GM06990 (cell line): ENCODE measurements around the gene MSGN1.

Experiments used
- DNase-seq: peaks from one replicate; pipeline ENCODE4 v3.0.0-alpha.2; 2011; ENCODE audit not compliant: insufficient read length; ENCODE audit errors: extremely low read depth
- H3K27me3 ChIP-seq: replicated peaks from 2 replicates; pipeline ENCODE4 v1.6.0; 2011; ENCODE audit warnings: low read length; ENCODE audit not compliant: control insufficient read depth, insufficient read depth
- H3K36me3 ChIP-seq: 2 replicates; pipeline ENCODE4 v1.5.1; 2011; ENCODE audit warnings: low read length; ENCODE audit not compliant: control insufficient read depth, insufficient read depth
- H3K4me3 ChIP-seq: replicated peaks from 2 replicates; pipeline ENCODE4 v1.5.1; 2011; ENCODE audit warnings: low read depth, mild to moderate bottlenecking, control low read depth, low read length
- TF ChIP-seq, protein P1 (sequence below): IDR thresholded peaks from 2 replicates; pipeline ENCODE4 v1.5.1; 2011; ENCODE audit warnings: low read length, control low read depth, mild to moderate bottlenecking, inconsistent platforms; ENCODE audit not compliant: insufficient read depth, poor library complexity, severe bottlenecking

Gene MSGN1

DNA sequence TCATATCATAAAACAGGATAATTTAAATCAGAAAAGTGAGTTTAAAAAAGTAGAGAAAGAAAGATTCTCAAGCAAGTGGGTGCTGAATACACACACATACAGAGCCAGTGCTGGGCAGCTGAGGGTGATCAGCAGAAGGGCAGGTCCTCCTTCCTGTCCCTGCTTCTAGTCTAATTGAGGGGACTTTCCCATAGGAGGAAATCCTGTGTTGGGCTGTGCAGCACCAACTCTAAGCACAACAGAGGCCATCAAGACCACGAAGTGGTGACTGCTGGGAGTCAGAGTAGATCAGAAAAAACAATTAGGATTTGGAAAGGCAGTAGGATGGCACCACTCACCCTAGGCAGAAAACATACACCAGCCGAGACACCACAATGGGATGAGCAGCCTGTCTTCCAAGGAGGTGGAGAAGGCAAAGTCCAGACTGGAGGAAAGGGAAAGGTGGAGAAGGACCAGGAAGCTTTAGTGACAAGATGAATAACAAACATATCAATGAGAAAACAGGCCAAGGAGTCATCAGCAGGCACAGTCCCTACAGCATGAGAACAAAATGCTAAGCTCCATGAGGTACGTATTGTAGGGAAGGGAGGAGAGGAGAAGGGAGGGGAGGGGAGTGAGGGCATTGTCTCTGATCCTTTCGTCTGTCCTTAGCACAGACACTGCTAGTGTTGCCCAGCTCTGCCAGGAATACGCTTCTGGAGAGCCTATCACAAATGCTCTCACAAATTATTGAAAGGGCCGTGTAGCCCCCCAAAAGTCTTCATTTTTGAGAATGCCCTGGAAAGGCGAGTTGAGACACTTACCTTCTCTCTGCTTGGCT is 16.7 kb upstream of the MSGN1 start:
- Histone ChIP-seq H3K27me3 (no peaks in the 10 kb centered on the region), H3K4me3 (no peak overlapping the region), H3K36me3 (no peaks in the 10 kb centered on the region)
- TF ChIP-seq, protein P1, sequence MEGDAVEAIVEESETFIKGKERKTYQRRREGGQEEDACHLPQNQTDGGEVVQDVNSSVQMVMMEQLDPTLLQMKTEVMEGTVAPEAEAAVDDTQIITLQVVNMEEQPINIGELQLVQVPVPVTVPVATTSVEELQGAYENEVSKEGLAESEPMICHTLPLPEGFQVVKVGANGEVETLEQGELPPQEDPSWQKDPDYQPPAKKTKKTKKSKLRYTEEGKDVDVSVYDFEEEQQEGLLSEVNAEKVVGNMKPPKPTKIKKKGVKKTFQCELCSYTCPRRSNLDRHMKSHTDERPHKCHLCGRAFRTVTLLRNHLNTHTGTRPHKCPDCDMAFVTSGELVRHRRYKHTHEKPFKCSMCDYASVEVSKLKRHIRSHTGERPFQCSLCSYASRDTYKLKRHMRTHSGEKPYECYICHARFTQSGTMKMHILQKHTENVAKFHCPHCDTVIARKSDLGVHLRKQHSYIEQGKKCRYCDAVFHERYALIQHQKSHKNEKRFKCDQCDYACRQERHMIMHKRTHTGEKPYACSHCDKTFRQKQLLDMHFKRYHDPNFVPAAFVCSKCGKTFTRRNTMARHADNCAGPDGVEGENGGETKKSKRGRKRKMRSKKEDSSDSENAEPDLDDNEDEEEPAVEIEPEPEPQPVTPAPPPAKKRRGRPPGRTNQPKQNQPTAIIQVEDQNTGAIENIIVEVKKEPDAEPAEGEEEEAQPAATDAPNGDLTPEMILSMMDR = no peak
- DNase-seq = no peak

DNA sequence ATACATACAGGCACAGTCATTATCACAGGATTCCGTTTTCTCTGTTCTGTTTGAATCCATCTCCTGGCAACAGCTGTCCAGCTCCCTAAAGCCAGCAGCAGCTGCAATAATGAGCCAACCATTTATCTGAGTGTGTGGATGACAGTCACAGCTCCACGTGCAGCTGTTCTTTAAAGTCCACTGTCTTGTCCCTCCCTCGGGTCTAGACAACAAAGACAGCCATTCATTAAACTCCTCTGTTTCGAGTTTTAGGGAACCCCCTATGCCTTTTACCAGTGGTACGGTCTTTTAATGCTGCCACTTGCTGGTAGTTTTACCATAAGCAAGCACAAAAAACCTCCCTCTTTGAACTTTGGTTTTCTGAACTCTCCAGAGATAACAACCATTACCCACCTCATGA is 16.0 kb upstream of the MSGN1 start:
- Histone ChIP-seq H3K36me3 (no peaks in the 10 kb centered on the region), H3K4me3 (no peak overlapping the region), H3K27me3 (no peaks in the 10 kb centered on the region)
- TF ChIP-seq, protein P1 = no peak
- no peak for DNase-seq

DNA sequence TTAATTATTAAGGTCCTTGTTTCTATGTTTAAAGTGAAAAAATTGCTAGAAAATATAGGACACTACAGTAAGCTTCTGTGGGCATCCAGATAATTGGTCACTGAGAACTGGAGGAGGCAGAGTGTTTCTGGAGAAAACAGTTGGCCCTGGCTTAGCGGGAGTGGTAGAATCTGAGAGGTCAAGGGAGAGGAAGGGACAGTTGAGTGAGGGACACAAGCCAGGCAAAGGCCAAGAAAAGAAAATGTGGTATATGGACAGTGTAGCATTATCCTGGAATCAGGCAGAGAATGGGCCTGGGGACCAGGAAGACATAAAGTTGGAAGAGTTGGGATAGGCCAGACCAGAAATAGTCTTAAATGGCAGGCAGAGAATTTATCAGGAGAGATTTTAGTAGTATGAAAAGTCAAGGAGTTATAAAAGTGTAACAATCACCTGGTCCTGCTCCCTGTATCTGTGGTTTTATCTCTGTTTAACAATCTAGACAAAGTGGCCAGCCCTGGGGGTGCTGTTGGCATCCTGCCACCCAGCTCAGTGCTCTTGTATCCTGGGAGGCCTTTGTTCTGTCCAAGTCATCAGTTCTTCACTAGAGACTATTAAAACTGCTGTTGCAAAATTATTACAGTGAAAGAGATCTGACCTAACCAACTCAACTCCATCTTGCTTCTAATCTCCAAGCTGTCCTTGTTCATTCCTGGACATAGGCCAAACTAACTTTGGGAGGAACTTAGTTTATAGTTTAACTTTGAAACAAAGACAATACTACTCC is 15.4 kb upstream of the MSGN1 start:
- Histone ChIP-seq H3K4me3 (no peak overlapping the region), H3K27me3 (no peaks in the 10 kb centered on the region), H3K36me3 (no peaks in the 10 kb centered on the region)
- DNase-seq = no peak
- TF ChIP-seq, protein P1 = no peak

DNA sequence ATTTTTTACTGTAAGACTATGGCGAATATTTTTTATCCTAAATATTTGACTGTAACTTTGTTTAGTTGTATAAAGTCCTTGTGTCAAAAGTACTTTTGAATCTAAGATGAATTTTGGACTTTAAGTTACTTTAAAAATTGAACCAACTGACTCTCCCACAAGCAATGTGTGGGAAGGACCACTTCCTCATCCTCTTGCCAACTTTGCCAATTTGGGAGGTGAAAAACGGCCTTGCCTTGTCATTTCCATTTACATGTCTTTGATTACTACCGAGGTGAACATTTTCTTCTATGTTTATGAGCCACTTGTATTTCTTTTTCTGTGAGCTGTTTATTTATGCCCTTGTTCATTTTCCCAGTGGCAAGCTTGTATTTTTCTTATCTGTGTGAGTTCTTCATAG is 12.8 kb upstream of the MSGN1 start:
- no peak for DNase-seq

DNA sequence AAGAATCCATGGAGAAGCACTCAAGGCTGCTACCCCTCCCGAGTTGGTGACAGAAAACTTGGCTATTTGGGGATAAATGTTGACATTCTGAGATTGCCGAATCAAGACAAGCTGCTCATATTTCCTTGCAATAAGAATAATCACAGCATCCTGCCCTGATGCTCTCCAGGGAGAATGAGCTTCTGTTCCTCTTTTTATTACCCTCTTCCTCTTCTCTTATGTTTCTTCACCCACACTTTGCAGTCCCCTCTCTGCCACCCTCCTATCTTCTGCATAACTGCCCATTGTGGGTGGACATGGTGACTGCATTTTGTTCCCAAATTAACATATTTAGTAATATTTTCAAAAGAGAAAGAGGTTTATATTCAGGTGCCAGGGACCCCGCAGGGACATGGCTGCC is 11.9 kb upstream of the MSGN1 start:
- Histone ChIP-seq H3K27me3 (no peaks in the 10 kb centered on the region), H3K36me3 (no peaks in the 10 kb centered on the region), H3K4me3 (no peak overlapping the region)
- DNase-seq = peak; percentile 47
- TF ChIP-seq, protein P1 = no peak

More for the DNA sequence above, 12.8 kb upstream of the MSGN1 start:
- Histone ChIP-seq H3K4me3 (no peak overlapping the region), H3K27me3 (no peaks in the 10 kb centered on the region), H3K36me3 (no peaks in the 10 kb centered on the region)
- TF ChIP-seq, protein P1 = no peak
